Head of caudate nucleus (tissue), 42 donors: ENCODE measurements around the gene RAPGEF1.
"Not testable (repeated sequence)": the region's sequence is repeated elsewhere in the genome, so short reads cannot be mapped to it uniquely, and the experiment has no call there.

Experiments used
- DNase-seq, 42 donors: peaks; one replicate each; pipeline versions ENCODE4 v3.0.0 to v3.0.0-alpha.2; 2020 to 2021; ENCODE audit warnings: mixed read lengths in 7 of 42
- intact Hi-C: fragments of 100-400 bp; cut with DNase I; formaldehyde crosslinking; loops from one replicate; pipeline ENCODE4 v1.15.0; 2022

The RAPGEF1 gene

DNA sequence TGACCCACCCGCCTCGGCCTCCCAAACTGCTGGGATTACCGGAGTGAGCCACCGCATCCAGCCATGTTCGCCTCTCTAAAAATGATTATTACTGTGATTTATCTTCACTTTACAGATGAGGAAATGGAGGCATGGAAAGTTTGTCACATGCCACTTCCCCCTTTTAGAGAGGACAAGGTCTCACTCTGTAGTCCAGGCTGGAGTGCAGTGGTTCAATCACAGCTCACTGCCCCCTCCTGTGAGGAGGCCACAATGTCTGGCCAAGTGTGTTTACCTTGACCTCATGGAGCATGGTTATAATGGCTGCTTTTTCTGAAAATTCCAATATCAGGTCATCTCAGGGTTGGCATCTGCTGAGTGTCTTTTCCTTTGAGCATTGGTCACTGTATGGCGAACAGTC, 187.8 kb downstream of the RAPGEF1 start:
- DNase-seq, result no peak
- intact Hi-C loops, result no loop called here

DNA sequence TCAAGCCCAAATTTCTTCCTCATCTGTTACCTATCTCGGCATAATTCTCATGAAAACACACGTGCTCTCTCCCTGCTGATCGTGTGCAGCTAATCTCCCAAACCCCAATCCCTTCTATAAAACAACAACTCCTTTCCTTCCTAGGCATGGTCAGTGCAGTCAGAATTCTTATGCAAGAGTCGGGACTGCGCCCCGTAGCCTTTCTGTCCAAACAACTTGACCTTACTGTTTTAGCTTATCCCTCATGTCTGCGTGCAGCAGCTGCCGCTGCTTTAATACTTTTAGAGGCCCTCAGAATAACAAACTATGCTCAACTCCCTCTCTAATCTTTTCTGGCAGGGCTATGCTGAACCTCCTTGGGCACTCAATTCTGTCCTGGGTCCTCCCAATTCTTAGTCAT, 189.4 kb downstream of the RAPGEF1 start:
- DNase-seq, intact Hi-C loops: not testable (repeated sequence)

DNA sequence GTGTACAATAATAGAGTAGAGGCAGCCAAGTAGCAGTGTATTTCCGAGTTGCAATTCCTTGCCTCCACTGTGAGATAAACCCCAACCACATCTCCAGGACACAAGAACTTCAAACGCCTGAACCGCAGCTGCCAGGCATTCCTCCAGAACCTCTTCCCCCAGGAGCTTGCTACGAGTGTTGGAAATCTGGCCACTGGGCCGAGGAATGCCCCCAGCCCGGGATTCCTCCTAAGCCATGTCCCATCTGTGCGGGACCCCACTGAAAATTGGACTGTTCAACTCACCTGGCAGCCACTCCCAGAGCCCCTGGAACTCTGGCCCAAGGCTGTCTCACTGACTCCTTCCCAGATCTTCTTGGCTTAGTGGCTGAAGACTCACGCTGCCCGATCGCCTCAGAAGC, 190.7 kb downstream of the RAPGEF1 start:
- intact Hi-C loops, DNase-seq: not testable (repeated sequence)

DNA sequence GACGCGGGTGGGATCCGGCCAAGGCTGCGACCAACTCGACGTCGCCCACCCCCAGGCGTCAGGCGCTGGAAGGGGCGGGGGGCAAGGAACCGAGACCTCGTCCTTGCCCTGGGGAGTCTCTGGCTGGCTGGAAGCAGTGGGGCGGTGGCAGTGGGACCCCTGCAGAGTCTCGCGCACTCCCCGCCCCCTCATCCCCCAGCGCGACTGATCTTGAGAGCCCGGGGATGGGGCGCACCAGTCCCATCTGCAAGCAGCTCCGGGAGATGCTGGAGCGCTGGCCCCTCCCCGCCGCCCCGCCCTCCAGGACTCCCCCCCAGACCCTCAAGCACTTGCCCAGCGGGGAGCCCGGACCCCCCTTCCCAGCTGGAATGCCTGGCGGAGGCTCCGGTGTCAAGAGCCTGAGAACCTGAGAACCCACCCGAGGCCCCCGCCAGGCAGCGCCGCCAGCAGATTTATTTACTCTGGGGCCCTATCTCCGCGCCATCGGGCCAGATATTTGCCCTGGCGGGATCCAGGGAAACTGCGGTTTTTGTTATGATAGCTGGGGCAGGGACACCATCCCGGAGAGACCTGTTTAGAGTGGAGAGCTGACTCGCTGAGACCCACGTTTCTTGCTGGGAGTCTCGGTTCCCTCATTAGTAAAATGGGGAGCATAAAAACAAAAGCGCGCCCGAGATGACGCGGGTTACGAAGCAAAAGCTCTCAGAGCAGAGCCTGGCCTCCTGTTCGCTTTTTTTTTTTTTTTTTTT, 193.4 kb downstream of the RAPGEF1 start:
- DNase-seq, result peak in 1 of 42 donors; percentile 26

DNA sequence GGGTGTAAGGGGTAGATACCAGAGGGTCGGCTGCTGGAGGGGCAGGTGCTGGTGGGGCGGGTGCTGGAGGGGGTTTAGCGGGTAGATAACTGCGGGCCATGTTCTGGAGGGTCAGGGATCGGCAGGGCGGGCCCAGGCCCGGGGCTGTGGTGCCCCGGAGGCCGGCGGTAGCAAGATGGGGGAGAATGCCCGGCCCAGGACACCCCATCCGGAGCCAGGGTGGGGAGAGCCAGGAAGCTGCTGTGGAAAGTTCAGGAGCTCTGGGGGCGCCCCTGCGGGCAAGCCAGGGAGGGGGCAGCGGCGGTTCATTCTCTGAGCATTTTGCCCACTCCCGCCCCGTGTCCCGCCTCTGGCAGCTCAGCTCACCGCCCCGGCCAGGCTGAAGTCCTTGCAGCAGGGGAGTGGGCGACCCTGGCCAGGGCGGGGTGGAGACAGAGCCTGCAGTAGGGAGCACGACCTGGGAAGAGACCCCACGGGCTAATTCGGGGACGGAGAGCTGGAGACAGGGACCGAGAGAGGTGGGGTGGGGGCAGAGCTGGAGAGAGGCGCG, 194.0 kb downstream of the RAPGEF1 start:
- DNase-seq, result no peak
- intact Hi-C loops, result no loop called here

More for the DNA sequence above, 193.4 kb downstream of the RAPGEF1 start:
- intact Hi-C loops, result no loop called here

DNA sequence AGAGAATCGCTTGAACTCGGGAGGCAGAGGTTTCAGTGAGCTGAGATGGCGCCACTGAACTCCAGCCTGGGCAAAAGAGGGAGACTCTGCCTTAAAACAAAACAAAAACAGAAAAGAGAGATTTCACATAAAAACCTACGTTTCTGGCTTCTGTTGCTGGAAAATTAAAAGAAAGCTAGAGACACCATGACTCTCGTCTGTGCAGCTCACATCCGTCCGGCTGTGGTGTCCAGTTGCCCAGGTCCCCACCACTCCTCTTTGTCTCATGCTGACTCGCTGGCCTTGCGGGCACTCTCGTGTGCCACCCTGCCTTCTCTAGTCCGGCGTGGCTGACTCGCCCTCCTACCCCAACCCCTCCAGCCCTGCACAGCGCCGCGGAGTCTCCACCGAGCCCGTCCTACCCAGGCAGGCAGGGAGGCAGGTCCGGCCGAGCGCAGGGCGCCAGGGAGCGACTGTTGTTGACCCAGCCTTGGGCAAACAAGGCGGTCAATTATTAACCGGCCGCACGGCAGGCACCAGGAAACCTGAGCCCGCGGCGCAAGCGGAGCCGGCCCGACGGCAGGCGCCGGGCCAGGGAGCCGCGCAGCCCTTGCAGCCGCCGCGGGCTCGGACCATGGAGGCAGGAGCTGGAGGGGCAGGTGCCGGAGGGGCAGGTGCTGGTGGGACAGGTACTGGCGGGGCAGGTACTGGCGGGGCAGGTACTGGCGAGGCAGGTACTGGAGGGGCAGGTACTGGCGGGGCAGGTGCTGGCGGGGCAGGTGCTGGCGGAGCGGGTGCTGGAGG, 194.7 kb downstream of the RAPGEF1 start, which contains the start of gene PRRT1B:
Gene PRRT1B, plus strand, starts transcription at position 521 of the 783 bp plus-strand sequence. Its CDS starts 93 bp downstream, at position 614.
- intact Hi-C loops, result no loop called here
- DNase-seq, result no peak

DNA sequence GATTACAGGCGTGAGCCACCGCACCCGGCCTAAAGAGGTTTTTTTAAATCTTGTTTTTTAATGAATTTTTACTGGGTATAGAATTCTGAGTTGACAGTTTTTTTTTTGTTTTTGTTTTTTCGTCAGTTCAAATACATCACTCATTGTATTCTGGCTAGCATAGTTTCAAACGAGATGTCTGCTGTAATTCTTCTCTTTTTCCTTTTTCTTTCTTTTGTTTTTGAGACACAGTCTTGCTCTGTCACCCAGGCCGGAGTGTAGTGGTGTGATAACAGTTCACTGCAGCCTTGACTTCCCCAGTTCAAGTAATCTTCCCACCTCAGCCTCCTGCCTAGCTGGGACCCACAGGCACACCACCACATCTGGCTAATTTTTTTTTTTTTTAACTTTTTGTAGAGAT, 196.7 kb downstream of the RAPGEF1 start:
- no peak for DNase-seq
- intact Hi-C loops, result no loop called here

DNA sequence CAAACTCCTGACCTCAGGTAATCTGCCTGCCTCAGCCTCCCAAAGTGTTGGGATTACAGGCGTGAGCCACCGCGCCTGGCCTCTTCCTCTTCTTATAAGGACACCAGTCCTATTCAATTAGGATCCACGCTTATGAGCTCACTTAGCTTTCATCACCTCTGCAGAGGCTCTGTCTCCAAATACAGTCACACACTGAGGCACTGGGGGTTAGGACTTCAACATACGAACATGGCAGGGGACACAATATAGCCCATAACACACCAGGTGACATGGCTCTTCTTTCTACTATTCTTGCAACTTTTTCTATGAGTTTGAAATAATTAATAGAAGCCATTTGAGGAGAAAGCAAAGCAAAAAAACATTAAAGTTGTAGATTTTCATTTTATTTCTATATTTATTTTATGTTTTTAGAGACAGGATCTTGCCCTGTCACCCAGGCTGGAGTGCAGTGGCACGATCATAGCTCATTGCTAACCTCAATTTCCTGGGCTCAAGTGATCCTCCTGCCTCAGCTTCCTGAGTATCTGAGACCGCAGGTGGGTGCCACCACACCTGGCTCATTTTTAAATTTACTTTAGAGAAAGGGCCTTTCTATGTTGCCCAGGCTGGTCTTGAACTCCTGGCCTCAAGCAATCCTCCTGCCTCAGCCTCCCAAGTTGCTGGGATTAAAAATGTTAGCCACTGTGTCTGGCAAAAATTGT, 200.5 kb downstream of the RAPGEF1 start:
- DNase-seq, result no peak
- intact Hi-C loops, result no loop called here

DNA sequence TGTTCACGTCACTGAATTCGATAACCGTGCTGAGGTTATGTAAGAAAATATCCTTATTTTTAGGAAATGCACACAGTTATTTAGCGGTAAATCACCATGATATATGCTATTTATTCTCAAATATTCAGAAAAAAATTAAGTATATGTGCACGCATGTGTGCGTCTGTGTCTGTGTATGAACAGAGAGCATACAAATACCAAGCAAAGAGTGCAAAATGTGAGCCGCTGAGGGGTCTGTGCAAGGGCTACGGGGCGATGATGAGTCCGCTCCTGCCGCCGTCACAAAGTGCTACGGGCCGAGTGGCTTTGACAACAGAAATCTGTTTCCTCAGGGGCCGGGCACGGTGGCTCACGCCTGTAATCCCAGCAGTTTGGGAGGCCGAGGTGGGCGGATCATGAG, 201.9 kb downstream of the RAPGEF1 start:
- intact Hi-C loops, result no loop called here

DNA sequence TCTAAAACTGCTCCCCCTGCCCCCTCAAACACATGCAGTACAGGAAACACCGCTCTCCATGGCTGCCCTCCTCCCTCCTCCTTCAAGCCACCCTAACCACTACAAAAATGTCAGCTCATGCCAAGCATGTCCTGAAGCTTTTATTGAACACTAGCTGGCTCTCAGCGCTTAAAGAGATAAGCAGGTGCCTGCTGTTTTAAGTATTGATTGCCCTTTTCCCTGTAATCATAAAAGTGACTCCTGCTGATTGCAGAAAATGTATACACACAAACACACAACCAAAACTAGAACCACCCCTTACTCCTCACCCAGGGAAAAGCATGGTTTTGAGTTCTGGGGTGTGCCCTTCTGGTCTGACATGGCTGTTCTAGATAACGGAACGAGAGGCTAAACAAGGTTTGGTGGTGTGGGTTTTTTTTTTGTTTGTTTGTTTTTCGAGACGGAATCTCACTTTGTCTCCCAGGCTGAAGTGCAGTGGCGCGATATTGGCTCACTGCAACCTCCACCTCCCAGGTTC, 205.1 kb downstream of the RAPGEF1 start:
- intact Hi-C loops, result no loop called here
- DNase-seq, result no peak

More for the DNA sequence above, 201.9 kb downstream of the RAPGEF1 start:
- no peak for DNase-seq

DNA sequence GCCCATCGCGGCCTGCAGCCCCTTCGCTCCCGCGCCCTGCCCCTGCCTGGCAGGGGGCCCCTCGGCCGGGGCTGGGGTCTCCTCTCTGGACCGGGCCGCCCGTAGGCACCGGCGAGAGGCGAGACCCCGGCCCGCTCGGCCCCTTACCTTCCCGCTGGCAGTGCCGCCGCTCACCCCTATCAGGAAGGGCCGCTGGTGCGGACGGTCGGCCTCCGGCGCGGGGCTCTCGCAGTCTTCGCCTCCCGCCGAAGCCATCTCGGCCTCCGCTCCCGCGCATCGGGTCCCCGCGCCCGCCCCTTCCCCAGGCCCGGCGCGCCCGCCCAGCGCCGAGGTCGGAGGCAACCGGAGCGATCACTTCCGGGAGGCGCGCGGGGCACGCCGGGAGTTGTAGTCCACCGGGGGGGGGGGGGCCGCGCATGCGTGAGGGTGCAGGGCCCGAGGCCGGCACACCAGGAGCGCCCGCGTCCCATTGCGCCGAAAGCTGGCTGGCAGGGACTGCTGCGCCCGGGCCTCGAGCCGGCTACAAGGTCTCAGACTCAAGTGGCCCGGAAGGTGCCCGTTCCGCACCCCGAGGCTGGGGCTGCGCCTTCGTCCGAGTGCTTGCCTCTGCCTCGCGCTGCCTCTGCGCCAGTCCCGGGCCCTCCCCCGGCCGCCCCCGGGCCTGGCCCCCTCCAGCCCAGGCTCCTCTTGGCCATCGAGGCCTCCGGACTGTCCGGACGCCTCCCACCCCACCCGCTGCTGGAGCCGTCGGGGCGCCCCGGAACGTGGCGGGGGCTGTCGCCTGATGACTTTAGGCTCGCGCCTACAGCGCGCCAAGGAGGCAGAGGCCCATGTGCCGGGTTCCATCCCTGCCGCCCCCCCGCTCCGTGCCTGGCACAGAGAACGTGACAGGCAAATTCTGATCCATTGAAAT, 208.7 kb downstream of the RAPGEF1 start, which contains the start of gene UCK1:
Gene UCK1, minus strand, starts transcription at position 344 of the 913 bp plus-strand sequence. Its CDS starts 89 bp downstream, at position 255.
- peak in 41 of 42 donors; percentile 46 to 89 (median 75) for DNase-seq
- intact Hi-C loops, result no loop called here

DNA sequence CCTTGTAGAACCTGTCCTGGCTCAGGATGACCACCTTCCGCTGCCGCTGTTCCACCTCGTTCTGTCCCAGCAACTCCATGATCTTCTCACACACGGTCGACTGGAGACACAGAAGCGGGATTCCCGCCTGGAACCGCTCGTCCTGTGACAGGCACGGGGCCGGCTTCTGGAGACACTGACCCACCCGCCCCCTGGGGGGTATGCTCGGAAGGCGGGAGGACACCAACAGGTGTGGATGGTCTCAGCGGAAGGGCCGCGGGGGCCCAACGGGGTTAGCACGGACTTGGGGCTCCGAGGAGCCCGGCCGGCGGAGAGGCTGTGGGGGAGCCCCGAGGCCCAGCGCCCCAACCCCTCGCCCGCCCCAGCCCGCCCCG, 209.3 kb downstream of the RAPGEF1 start:
- intact Hi-C loops, result no loop called here
- peak in 4 of 42 donors; percentile 23 to 36 (median 26) for DNase-seq

DNA sequence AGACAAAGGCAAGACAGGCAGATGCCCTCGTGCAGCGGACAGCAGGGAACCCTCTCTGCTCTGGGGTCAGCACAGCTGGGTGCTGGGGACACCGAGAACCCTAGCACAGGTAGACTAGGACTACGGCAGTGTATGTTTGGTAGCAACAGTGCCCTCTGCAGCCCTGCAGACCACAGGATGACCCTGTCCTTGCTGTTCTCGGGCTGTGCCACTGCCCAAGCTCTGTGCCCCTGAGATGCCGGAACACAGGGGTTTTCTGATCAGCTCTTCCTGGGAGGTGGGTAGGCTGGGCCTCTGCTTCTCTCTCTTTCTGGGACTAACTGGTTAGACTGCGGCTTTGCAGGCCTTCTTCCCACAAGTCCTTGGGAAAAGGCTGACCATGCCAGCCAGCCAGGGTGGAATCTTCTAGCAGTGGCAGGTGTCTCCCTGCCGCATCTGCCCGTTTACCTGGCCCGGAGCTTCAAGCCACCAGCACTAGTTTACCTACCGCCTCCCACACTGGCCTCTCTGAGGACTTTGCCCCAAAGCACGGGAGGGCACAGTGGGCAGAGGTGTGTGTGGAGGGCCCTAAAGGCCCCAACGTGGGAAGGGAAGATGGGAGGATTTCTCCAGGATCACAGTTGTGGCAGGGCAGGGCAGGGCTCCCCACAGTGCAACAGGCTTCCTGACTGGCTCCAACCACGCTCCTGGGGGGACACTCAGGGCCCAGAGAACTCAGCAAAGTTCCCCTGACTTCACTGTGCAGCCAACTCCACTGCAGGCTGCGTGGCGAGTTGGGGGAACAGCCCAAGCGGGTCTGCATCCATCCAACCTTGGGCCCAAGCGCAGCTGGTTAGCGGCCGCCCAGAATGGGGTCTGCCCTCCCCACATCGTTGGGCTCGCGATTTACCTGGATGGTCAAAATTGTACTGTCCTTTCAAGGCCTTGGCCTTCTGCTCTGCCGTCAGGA, 210.0 kb downstream of the RAPGEF1 start:
- no peak for DNase-seq
- intact Hi-C loops, result loop anchor here (10.0 kb wide), 1 partner anchor 215 kb away; the partner anchor contains the start of gene RAPGEF1

DNA sequence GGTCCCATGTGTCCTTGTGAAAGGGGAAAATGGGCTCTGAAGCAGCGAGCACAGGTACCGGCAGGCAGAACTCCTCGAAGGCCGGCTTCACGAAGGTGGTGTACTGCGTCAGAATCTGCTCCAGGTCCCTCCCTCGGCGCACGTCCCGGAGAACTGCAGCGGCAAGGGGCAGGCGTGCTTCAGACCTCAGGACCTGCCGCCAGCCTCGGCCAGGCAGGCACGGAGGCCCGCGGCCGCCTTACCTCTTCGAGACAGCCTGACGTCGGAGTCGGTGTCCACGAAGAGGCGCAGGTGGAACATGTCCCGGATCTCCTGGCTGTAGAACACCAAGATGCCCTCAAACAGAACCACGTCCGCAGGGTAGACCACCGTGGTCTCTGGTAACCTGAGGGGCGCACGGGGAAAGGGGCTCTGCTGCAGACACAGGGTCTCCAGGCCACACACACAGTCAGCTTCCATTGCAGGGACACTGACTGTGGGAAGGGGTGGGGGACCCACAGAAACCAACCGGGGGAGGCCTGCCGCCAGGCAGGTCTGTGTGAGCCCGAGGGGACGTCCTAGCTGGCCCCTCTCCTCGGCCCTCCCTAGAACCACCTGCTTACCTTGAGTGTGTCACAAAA, 210.9 kb downstream of the RAPGEF1 start:
- intact Hi-C loops, result loop anchor here (10.0 kb wide), 1 partner anchor 216 kb away; the partner anchor contains the start of gene RAPGEF1
- DNase-seq, result no peak

DNA sequence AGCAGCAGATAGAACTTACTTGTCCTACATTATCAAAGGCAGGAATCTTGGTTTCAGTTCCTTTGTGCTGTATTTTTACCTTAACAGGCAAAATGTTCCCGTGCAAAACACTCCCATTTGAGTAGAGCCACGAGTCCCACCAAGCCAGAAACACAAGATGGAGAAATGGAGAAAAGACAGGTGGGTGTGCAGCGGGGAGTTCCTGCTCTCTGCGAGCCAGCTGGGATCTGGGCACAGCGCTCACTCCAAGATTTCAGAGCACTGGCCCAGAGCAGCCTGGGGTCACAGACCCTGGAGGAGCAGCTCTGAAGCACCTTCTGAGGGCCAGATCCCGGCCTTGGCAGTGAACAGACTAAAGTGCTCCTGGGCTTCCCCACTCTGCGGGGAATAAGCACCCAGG, 211.7 kb downstream of the RAPGEF1 start:
- intact Hi-C loops, result loop anchor here (10.0 kb wide), 1 partner anchor 217 kb away; the partner anchor contains the start of gene RAPGEF1
- DNase-seq, result no peak
